A172 (cell line): ENCODE data around the gene CACHD1. TPM values are rescaled to one million over a fixed set of nuclear protein-coding genes. Genes with fewer than 3 reads are reported as not detected.

Experiments
- DNase-seq: peaks from one replicate; pipeline ENCODE4 v3.0.0-alpha.2; 2015; ENCODE audit warnings: low spot score
- total RNA-seq: library from RNA; depleted of rRNA; stranded (reverse); fragments of >200 nt; shearing (Covaris generic); gene quantifications from 2 replicates; pipeline ENCODE4 v1.2.3, GENCODE V29; 2014; rRNA removed

CACHD1 gene
- 4.2 and 4.5 TPM in 2 replicates for total RNA-seq

DNA sequence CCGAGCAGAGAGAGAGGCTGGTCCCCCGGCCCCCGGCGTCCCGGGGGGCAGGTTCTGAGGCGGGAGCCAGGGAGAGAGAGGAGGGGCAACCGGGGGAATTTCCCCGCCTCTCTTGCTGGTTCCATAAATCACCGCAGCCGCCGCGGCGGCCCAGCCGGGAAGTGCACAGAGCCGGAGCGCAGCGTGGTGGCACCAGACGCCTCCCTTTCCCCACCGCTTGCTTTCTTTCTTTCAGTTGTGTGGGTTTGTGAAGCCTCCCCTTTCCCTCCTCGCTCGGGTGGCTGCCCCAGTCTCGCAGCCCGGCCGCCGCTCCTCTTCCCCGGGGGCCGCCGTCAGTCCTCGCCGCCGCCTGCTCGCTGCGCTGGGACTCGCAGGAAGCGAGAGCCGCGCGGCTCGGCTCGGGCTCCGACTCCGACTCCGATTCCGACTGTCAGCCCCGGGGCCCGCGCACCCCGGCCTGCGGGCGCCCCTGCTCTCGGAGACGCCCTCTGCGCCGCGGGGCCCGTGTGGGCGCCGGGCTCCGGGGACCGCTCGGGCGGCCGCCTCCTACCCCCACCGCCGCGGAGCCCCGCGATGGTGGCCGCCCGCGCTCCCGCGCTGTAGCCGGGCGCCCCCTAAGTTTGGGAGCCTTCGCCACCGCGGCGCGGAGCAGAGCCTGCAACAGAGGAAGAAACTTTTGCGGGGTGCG lies at the start of gene CACHD1:
TSS of gene CACHD1 (plus strand) at position 153 of the 688 bp plus-strand sequence. CDS start 616 bp downstream, outside the sequence.
- DNase-seq, result peak; percentile 61

DNA sequence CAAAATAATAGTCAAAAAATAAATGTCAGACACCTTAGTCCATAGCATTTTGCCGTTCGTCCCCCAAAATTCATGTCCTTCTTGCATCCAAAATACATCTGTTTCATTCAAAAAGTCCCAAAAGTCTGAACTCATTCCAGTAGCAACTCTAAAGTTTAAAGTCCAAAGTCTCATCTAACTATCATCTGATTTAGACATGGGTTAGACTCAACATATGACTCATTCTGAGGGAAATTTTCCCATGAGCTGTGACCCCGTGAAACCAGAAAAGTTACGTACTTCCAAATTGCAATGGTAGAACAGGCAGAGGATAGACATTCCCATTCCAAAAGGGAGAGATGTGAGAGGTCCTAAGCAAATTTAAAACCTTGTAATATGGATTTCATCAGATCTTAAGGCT lies 48.6 kb upstream of the CACHD1 start:
- no peak for DNase-seq

DNA sequence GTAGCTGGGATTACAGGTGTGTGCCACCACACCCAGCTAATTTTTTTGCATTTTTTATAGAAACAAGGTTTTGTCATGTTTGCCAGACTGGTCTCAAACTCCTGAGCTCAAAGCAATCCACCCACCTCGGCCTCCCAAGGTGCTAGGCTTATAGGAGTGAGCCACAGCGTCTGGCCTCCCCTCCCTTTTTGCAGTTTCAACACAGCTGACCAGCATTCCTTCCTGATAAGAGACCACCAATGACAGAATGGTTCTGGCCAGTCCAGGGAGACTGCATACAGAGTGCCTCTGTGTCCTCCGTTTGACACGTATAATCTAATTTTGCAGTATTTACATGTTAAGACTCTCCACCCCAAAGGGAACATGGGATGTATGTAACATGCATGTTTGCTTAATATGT lies 46.4 kb upstream of the CACHD1 start:
- no peak for DNase-seq

DNA sequence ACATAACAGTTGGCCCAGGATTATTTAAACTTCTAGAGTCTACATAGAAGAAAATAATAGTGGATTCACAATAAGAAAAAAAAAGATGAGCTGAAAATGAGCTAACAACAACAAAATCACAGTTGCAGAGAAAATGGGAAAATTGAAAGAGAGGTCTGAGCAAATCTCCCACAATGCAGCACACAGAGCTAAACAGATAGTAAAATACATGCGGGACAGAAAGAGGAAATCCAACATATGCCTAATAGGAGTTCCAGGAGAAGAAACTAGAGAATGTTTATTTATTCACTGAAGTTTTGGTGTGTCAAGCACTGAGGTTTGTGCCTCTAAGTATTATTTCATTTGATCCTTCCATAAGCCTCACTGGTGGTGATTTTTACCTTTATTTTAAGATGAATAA lies 45.5 kb upstream of the CACHD1 start:
- DNase-seq, result no peak

DNA sequence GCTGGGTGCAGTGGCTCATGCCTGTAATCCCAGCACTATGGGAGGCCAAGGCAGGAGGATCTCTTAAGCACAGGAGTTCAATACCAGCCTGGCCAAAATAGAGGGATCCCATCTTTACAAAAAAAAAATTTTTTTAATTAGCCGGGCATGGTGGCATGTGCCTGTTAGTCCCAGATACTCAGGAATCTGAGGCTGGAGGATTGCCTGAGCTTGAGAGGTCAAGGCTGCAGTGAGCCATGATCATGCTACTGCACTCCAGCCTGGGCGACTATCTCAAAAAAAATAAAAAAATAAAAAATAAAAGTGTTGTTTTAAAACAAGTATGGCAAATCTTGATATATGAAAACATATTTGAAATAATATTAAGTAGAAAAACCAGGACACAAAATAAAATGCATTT lies 44.4 kb upstream of the CACHD1 start:
- no peak for DNase-seq

DNA sequence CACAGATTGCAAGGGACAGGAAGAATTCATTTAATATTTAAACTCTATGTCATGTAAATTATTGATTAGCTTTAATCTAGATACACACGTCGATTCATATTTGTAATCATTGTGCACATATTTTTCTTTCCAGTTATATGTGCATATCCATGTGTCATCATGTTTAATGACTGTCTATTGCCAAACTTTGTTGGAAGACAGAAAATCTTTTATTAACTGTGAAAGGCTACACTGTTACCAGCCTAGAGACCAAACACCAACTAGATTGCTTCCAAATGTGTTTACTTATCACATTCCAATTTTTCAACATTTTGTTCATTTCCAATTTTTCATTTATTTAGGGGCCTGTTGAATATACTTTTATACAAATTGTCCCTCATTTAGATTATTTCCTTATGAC lies 43.2 kb upstream of the CACHD1 start:
- DNase-seq, result no peak

DNA sequence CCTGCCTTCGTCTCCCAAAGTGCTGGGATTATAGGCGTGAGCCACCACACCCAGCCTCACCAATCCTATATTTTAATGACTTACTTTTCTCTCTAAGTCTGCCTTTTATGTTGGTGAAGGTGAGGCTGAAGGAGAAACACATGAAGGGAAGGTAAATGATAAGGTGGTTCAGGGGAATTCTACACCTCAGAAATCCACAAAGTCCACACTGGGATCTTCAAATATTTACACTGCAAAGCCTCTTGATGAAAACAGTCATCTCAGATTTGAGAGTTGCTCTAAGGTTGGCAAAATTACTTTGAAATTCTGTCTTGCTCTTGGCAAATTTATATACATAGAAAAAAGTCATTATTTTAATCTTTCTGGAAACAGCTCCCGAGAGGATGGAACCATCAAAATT lies 42.0 kb upstream of the CACHD1 start:
- DNase-seq, result no peak

DNA sequence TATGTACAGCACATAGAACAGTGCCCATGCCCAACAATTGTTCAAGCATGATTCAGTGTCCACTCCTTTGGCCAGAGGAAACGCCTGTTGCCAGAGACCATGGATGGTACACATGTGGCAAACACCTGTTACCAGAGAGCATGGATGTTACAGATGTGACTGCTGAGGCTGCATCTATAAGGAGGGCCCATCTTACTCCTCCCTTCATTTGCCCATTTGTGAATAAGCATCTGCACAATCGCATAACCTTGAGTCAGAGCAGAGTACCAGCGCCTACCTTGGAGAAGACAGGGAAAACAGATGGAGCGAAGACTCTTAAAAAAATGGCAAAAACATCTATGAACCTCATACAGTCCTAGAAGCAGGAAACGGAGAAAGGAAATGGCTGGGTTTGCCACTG lies 36.6 kb upstream of the CACHD1 start:
- no peak for DNase-seq

DNA sequence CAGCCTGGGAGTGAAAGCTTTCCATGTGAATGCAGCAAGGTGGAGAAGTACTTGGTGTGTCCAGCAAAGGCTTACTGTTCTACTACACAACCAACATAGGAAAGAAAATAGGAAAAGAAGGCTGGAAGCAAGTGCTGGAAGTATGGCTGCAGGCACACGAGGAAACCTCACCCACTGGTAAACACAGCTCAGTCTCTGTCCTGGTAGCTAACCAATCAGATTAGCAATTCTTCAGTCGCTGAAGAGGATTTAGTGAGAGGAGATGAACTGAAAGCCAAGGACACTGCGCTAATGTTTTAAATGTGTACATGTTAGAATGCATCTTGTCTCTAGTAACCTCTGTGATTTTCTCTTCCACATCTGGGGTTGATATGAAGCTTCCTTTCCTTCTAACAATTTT lies 36.2 kb upstream of the CACHD1 start:
- no peak for DNase-seq

DNA sequence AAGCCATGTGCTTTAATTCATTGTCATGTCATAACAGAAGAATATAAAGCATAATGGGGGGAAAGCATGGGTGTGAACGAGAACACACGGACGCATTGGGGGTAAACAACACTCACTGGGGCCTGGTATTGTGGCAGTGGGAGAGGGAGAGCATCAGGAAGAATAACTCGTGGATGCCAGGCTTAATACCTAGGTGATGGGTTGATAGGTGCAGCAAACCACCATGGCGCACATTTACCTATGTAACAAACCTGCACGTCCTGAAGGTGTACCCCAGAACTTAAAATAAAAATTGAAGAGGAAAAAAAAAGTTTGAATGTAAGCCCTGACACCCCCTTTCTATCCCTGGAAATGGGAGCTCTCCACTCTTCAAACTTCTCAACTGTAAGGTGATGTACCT lies 34.9 kb upstream of the CACHD1 start:
- no peak for DNase-seq

DNA sequence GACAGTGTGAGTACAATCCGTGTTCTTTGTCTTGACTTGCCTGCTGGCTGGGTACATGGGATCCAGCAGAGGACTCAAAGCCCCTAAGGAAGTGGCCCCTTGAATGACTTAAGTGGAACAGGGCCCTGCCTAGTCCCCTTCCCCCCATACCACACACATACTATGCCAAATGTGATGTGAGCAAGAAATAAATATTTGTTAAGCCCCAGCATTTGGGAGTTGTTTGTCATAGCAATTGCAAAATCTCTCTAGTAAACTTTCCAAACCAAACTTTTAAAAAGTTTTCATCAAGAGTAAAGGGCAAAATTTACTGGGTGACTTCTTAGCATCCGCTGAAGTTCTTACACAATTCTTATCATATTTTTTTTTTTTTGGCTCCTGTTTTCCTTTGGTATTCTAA lies 32.5 kb upstream of the CACHD1 start:
- no peak for DNase-seq

DNA sequence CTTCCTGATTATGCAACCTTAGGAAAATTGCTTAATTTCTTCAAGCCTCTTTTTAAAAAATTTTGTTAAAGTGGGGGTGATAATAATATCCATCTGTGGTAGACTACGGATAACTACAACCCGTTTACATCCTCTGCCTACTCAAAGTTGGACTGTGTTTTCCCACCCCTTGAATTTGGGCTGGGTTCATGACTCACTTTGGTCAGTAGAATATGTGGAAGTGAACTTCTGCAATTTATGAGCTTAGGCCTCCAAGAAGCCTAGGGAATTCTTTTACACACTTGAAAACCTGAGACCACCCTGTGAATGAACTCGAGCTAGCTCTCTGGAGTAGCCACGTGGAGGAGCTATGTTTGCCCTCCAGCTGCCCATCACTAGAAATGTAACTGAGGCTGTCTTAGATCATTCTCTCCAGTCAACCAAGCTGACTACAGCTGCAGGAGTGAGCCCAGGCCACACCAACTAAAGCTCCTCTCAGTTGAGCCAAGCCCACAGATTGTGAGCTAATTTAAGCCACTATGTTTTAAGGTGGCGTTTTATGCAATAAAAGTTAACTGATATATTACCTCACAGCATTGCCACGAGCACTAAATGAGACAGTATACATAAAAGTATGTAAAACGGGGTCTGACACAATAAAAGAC lies 29.6 kb upstream of the CACHD1 start:
- DNase-seq, result no peak

DNA sequence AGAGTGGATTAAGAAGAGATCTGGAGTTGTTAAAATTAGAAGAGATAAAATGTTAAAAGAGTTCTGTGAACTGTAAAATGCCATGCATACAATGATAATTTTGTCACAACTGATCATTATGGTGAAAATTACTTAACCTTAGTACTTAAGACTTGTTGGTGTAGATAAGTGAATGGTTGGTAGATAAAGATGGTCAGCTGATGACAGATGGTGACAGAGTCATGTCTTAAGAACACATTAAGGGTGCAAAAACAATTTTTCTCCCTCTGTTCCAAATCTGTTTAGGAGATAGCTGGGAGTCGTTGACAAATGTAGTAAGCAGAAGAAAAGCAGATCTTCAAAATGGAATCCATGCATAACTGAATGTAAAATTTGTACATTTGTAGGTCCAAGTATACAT lies 18.5 kb upstream of the CACHD1 start:
- no peak for DNase-seq

DNA sequence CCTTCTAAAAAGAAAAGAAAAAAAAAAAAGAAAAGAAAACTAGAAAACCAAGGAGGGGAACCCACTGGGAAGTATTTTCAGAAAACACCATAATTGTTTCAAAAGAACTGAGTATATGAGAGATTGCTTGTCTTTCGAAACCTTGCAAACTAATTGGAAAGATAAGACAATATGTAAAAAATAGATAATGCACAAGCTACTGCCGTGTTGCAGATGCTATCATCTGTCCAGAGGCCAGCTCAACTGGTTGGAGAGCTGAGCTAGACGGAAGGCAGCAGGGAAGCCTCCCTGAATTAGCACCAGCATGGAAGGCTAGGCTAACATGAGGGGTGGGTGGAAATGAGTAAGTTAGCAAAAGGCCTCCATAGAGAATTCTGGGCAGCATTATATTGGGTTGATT lies 16.2 kb upstream of the CACHD1 start:
- DNase-seq, result no peak

DNA sequence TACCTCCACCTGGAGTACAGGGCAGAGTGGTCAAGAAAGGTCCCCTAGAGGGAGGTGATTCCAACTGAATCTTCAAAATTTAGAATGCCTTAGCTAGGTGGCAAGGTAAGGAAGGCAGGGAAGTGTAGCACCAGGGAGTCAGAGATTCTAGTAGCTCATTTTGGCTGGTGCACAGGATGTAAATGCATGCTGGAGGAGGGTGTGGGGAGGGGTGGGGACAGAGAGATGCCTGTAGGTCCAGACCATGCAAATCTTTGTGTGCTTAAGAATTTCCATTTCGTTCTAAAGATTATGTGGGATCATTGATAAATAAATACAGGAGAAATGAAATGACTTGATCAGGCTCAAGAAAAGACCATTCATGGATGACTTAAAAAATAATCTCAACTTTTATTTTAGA lies 11.0 kb upstream of the CACHD1 start:
- DNase-seq, result no peak

DNA sequence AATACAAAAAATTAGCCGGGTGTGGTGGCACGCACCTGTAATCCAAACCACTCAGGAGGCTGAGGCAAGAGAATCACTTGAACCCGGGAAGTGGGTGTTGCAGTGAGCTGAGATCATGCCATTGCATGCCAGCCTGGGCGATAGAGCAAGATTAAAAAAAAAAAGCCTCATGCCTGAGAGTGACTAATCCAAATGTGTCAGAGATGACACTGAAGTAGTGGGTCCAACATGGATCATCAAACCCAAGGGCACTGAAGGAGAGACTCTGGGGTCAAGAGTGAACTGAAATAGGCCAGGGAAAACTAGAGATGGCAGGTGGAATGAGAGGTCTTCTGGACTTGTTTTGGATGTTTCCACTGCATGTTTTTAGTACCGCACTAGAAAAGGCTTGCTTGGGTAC lies 10.2 kb upstream of the CACHD1 start:
- no peak for DNase-seq

DNA sequence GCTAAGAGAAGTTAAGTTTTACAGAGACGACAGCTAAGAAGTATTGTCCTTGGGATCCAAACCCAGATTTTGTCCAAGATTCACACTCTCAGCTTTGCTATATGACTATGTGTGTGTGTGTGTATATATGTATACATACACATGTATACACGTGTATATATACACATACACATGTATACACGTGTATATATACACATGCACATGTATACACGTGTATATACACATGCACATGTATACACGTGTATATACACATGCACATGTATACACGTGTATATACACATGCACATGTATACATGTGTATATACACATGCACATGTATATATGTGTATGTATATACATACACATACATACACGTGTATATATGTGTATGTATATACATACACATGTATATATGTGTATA lies 3.9 kb upstream of the CACHD1 start:
- DNase-seq, result no peak

DNA sequence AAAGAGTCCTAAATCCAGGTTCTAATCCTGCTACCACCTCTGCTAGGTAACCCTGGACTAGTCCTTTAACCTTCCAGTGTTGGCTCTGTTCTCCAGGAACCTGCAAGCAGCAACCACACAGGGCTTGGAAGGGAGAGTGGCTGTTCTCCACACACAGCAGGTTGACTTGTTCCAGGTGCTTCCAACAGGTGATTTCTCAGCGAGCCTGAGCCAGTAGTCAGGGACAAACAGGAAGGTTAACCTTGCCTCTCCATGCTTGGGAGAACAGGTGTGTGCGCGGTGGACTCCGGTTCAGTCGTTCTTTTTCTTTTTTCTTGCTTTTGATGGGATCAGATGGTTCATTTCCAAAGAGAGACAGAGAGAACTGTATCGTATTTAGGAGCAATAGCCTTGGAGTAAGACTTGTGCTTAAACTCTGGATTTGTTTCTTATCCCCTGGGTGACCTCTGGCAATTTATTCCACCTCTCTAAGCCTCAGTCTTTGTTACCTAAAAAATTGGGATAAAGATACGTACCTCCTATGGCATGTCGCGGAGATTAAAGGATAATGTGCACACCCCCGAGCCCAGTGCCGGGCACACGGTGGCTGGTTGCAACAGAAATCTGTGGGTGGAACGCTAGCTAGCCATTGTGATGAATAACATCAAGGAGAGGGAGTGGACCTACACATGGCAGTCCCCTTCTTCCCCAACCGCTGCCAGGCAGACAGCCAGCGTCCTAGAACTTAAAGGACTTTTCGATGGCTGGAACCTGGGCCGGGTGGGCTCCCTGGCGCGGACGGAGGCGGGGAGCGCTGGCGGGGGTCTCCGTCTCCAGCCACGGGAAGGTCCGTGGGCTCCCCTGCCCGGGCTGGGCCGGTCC lies 583 bp upstream of the CACHD1 start:
- no peak for DNase-seq

DNA sequence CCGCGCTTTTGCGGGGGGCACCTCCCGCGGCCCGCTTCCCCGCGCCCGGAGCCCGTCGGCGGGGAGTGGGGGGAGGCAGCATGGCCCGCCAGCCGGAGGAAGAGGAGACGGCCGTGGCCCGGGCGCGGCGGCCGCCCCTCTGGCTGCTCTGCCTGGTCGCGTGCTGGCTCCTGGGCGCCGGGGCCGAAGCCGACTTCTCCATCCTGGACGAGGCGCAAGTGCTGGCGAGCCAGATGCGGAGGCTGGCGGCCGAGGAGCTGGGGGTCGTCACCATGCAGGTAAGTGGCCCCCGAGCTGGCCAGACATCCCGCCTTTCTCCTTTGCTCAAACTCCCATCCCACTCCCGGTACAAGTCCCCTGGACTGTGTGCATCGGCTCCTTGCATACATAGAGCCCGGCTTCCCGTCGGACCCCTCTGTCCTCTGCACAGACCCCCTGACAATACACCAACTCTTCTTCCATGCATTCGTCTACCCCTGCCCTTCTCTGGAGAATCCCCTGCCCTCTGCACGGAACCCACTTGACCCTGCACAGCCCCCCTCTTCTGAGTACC lies 812 bp downstream of the CACHD1 start:
- DNase-seq, result no peak

DNA sequence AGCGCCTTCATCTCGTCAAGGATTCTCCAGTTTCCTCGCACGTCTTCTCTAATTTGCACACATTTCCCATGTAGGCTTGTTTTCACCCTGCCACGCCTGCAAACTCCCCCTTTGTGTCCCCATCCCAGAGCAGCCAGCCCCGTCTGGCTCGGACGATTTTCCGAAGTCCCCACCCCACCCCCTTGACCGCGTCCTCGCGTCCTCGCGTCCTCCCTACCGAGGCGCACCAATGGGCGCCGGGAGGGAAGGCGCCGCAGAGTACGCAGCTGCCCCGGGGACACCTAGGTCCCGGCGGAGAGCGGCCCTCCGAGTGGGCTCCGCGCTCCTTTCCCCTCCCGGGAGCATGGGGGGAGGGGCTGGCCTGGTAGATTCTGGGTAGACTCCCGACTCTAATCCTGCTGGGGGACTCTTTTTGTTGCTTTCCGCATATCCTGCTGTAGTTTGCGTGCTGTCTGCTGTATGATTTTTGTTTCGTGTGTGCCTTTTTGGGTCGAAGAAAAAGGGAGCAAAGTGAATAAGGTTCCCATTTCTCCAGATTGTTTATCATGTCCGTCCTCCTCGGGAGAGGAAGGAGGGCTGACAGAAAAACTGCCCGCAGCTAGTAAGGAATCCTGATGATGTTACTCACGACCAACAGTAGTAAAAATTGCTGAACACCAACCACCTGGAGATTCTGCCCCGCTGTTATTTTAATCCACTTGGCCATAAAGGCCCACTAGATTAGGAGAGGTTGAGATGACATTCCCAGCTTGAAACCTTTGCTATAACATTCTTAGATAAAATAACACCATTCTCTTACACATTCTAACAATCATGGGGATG lies 1.5 kb downstream of the CACHD1 start:
- DNase-seq, result no peak

DNA sequence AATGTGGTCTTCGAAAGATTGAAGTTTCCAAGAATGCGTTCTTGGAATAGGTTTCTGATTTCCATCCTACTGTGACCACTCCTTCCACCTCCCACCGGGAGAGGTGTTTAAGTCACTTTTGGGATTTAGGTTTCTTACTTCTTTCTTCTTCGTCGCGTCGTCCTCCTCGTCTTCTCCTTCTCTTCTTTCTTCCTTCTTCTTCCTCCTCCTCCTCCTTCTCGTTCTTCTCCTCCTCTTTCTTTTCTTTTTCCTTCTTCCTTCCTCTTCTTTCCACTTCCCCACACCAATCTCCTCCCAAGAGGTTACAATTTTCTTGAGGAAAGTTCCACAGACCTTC lies 2.1 kb downstream of the CACHD1 start:
- no peak for DNase-seq

DNA sequence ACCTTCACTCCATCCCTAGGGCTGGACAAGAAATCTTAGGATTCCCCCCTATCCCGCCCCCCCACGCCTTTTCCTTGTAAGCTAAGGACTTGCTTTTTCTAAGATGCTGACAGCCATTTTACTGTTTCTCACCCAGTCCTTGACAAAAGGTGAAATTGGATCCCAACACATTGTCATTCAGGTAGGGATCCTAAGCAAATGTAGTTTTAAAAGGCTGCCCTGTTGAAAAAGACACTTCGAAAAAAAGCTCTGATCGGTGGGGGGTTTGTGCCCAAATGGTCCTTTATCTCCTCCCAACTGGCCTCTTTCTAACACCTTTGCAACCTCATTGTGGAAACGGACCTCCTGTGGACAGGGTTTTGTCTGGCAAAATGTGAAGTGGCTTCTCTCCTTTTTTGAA lies 2.9 kb downstream of the CACHD1 start:
- no peak for DNase-seq
